Endothelial cell (in vitro differentiated cells): ENCODE measurements around the gene PDE4D. TPM values are rescaled to one million over a fixed set of nuclear protein-coding genes. Genes with fewer than 3 reads are reported as not detected.
A peak's percentile ranks its signal among the peaks of the same experiment; 100 is the strongest.

ENCODE experiments used
- DNase-seq: peaks from one replicate; pipeline ENCODE4 v3.0.0; 2021; ENCODE audit warnings: low spot score
- H3K27ac Mint-ChIP-seq: one replicate; pipeline ENCODE4 v1.8.0; 2021; ENCODE audit warnings: mixed read lengths, inconsistent platforms; ENCODE audit not compliant: unreplicated experiment
- H3K27me3 Mint-ChIP-seq: one replicate; pipeline ENCODE4 v1.8.0; 2021; ENCODE audit warnings: mild to moderate bottlenecking, moderate library complexity, mixed read lengths, inconsistent platforms; ENCODE audit not compliant: unreplicated experiment
- H3K36me3 Mint-ChIP-seq: one replicate; pipeline ENCODE4 v1.8.0; 2021; ENCODE audit warnings: mild to moderate bottlenecking, low read depth, mixed read lengths, inconsistent platforms; ENCODE audit not compliant: unreplicated experiment
- H3K4me1 Mint-ChIP-seq: one replicate; pipeline ENCODE4 v1.8.0; 2021; ENCODE audit warnings: mild to moderate bottlenecking, mixed read lengths, inconsistent platforms; ENCODE audit not compliant: unreplicated experiment
- H3K4me3 Mint-ChIP-seq: one replicate; pipeline ENCODE4 v1.8.0; 2021; ENCODE audit warnings: mild to moderate bottlenecking, mixed read lengths, inconsistent platforms; ENCODE audit not compliant: unreplicated experiment
- H3K9me3 Mint-ChIP-seq: one replicate; pipeline ENCODE4 v1.8.0; 2021; ENCODE audit warnings: mixed read lengths, inconsistent platforms; ENCODE audit not compliant: unreplicated experiment
- CTCF ChIP-seq: fragments of 200-600 bp; sonication (generic); IDR thresholded peaks from one replicate; pipeline ENCODE4 v1.5.0; 2021; ENCODE audit warnings: antibody characterized with exemption; ENCODE audit not compliant: unreplicated experiment
- total RNA-seq: library from RNA; stranded (reverse); fragmentation: NEBNext Ultra II Directional; extraction: Animal tissue kit (Norgen Biotek cat#: 25700); gene quantifications from one replicate; pipeline ENCODE4 v1.2.1, GENCODE V29; 2021; ENCODE audit not compliant: unreplicated experiment

Gene PDE4D
- total RNA-seq, 1 donor from 2014 or later = 9.4 TPM

DNA sequence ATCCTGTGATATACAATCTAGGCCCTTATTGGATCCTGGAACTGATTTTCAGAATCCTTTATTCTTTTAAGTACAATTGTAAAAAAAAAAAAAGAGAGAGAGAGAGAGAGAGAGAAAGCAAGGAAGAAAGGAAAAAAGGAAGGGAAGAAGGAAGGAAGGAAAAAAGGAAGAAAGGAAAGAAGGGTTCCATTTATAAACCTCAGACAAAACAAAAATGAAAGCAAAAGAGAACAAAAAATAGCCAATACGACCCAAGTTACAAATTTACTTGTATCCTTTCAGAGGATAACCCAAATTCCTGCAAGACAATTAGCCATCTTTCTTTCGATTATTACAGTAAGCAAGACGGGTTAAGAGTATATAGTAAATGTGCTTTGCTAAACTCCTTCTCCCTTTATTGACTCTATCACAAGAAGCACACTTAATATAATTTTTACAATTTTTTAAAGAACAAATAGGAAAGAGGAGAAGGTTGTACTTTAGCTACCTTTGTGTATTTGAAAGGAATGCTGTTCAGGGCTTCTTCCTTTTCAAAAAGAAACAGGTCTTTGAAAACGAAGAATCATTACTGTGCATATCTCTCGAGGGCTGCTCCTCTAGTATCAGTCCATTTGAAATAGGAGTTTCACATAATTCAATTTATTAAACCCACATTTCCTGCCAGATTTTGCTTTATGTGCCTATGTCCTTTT, 767.4 kb downstream of the PDE4D start:
- Mint-ChIP-seq H3K27ac (peak overlapping the region; percentile 53), H3K27me3 (no peaks in the 10 kb centered on the region)
- no peak for DNase-seq

DNA sequence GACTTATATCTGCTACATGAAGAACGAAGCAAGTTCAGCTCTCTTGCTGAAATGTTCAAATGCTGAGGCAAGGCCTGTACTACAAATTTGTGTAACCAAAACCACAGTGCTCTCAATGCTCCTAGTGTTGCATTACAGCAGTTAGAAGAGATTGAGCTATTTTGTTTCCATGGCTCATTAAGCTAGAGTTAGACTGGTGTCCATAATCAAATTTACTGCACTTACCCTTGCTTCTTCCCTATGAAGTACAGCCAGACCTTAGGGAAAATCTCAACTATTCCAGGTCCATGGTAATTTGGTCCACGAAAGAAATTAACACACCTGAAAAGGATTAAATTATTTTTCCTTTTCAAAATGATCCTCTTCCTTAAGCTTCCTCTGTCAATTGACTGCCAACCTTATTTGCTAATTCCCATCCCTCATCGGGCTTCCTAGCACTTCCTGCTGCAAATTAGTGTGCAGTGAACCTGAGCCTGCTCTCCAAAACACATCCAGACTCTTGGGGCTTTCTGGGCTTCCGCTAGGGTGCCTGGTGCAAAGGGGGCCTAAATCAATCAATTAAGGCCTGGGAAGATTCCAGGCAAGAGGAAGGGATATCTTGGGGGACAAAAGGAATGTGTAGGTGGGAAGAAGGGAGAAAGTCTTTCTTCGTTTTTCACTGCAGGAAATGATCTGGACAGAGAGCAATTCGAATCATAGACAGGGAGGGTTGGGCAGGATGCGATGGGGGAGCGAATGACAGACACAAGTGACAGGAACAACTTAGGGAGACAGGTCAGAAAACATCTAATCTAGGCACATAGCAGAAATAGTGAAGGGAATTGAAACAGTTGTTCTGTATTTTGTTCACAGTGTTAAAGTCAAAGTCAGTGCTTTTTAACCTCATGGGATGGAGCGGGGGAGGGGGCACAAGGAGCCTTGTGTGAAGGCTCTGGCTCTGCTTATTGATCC, 768.2 kb downstream of the PDE4D start:
- TF ChIP-seq CTCF = no peak
- H3K27me3 Mint-ChIP-seq = no peaks in the 10 kb centered on the region
- no peaks in the 10 kb centered on the region for H3K36me3 Mint-ChIP-seq
- H3K4me1 Mint-ChIP-seq = no peaks in the 10 kb centered on the region
- no peaks in the 10 kb centered on the region for H3K9me3 Mint-ChIP-seq
- H3K4me3 Mint-ChIP-seq = no peak overlapping the region
- DNase-seq = peak; percentile 15
- H3K27ac Mint-ChIP-seq = no peak overlapping the region

More for the DNA sequence above, 767.4 kb downstream of the PDE4D start:
- no peak for TF ChIP-seq CTCF
- Mint-ChIP-seq H3K4me1 (no peaks in the 10 kb centered on the region), H3K36me3 (no peaks in the 10 kb centered on the region), H3K9me3 (no peaks in the 10 kb centered on the region), H3K4me3 (no peak overlapping the region)

DNA sequence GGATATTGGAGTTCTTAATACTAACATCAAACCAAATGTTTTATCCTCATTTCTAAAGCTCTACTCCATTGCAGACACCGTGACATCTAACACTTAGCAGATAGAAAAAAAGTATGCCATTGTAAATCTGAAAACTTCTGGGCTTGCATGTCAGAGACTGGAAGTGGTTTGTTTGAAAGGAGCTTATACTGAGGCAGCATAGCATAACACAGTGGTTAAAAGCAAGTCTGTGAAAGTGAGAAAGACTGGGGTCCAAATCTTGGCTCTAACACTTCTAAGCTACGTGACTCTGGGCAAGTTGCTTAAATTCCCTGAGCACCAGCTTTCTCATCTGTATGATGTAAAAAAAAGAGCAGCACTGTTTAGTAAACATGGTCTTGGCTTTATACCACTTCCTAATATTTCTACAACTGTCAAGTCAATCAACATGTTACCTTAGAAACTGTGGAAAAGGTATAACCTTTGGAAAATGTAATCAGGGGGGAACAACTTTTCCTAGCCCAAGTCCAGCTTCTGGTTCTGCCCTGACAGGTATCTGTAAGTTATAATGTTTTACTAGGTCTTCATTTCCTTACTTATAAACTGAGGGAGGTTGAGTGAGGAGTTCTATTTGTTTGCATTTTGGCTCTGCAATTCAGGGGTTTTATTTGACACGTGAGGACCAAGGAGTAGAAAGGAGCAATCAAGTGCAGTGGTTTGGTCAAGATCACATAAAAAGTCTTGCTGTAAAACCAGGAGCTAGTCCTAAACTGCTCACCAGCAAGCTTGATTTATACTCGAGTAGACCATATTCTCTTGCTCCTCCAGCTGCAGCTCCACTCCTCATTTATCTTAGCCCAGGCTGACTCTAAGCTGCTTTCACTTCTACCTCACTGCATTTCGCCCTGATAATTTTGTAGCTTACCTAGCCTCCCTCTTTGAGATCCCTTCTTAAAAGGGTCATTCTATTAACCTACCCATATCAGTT, 769.6 kb downstream of the PDE4D start:
- H3K27ac Mint-ChIP-seq = no peak overlapping the region
- no peaks in the 10 kb centered on the region for H3K9me3 Mint-ChIP-seq
- no peaks in the 10 kb centered on the region for H3K27me3 Mint-ChIP-seq
- no peaks in the 10 kb centered on the region for H3K36me3 Mint-ChIP-seq
- TF ChIP-seq CTCF = no peak
- H3K4me1 Mint-ChIP-seq = no peaks in the 10 kb centered on the region
- no peak for DNase-seq
- no peak overlapping the region for H3K4me3 Mint-ChIP-seq

GRCh38 chr5:59119480-59119879, 774.0 kb downstream of the PDE4D start:
- H3K27ac Mint-ChIP-seq = no peak overlapping the region
- H3K27me3 Mint-ChIP-seq = peaks cover 1% of the 10 kb centered on the region
- no peak for TF ChIP-seq CTCF
- H3K4me1 Mint-ChIP-seq = peaks cover 14% of the 10 kb centered on the region
- DNase-seq = no peak
- no peaks in the 10 kb centered on the region for H3K9me3 Mint-ChIP-seq
- H3K36me3 Mint-ChIP-seq = no peaks in the 10 kb centered on the region
- no peak overlapping the region for H3K4me3 Mint-ChIP-seq
